ENCODE results near the gene TRIM72. TPM values are rescaled to one million over a fixed set of nuclear protein-coding genes. Genes with fewer than 3 reads are reported as not detected.

The TRIM72 gene
- total RNA-seq, 2 donors from 2014 or later: 0.02 TPM; not detected in 1

DNA sequence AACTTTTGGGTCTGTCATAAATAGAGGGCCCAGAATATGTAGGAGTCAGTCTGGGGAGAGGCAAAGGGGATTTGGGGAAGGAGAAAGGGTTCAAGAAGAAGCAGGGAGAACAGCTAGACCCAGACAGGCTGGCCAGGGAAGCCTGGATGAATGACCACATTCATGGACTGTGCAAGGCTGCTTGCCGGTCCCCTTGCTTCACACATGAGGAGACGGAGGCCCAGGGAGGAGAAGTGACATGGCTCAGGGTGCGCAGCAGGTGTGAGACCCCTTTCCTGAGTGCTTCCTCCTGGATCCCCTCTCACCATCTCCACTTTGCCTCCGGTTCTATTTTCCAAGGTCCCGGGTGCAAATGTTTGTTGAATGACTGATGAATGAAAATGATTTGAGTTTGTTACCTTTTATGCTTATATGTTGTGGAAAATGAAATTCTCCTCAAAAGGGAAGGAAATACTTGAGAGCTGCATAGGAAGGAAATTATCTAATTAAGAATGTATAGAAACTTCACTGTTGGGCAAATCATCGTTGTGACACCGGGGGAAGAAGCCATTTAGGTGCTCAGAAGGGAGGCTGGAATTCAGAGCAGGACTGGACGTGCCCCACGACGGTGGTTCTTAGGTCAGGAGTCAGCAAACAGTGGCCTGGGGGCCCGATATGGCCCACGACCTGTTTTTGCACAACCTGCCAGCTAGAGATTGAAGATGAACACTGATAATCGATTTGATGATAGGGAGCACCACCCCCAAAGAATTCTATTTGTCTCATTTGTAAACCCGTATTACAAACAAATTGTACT is 46.4 kb downstream of the TRIM72 start:
- TF ChIP-seq, protein P1, sequence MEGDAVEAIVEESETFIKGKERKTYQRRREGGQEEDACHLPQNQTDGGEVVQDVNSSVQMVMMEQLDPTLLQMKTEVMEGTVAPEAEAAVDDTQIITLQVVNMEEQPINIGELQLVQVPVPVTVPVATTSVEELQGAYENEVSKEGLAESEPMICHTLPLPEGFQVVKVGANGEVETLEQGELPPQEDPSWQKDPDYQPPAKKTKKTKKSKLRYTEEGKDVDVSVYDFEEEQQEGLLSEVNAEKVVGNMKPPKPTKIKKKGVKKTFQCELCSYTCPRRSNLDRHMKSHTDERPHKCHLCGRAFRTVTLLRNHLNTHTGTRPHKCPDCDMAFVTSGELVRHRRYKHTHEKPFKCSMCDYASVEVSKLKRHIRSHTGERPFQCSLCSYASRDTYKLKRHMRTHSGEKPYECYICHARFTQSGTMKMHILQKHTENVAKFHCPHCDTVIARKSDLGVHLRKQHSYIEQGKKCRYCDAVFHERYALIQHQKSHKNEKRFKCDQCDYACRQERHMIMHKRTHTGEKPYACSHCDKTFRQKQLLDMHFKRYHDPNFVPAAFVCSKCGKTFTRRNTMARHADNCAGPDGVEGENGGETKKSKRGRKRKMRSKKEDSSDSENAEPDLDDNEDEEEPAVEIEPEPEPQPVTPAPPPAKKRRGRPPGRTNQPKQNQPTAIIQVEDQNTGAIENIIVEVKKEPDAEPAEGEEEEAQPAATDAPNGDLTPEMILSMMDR (IDR thresholded peaks at IDR 0.05): no peak
- no peaks in the 10 kb centered on the region for H3K36me3 ChIP-seq
- no peak for DNase-seq
- no peaks in the 10 kb centered on the region for H3K9me3 ChIP-seq
- intact Hi-C loops (cut with DNase I): no loop called here
- no peaks in the 10 kb centered on the region for H3K27me3 ChIP-seq
- no peak overlapping the region for H3K9ac ChIP-seq (ENCODE audit: low read depth in 2 of 2, low read length in 2 of 2)
- no peaks in the 10 kb centered on the region for H3K4me1 ChIP-seq
- H3K27ac ChIP-seq: no peak overlapping the region
- H3K4me3 ChIP-seq: peak overlapping the region; percentile 21

DNA sequence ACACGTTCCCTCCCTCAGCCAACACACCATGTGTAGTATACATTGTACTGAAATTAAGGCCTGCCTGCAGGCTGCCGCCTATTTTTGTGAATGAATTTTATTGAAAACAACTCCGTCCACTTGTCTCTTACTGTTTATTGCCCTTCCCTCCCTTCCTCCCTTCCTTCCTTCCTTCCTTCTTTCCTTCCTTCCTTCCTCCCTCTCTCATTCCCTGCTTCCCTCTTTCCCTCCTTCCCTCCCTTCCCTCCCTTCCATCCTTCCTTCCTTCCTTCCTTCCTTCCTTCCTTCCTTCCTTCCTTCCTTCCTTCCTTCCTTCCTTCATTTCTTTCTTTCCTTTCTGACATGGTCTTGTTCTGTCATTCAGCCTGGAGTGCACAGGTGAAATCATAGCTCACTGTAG is 48.2 kb downstream of the TRIM72 start:
- H3K4me3 ChIP-seq: no peak overlapping the region
- H3K9me3 ChIP-seq: no peaks in the 10 kb centered on the region
- no peak overlapping the region for H3K27ac ChIP-seq
- H3K9ac ChIP-seq (ENCODE audit: low read depth in 2 of 2, low read length in 2 of 2): no peak overlapping the region
- no peaks in the 10 kb centered on the region for H3K27me3 ChIP-seq
- intact Hi-C loops (cut with DNase I): no loop called here
- H3K36me3 ChIP-seq: no peaks in the 10 kb centered on the region
- no peak for DNase-seq
- no peaks in the 10 kb centered on the region for H3K4me1 ChIP-seq
- TF ChIP-seq, protein P1 (IDR thresholded peaks at IDR 0.05): no peak

DNA sequence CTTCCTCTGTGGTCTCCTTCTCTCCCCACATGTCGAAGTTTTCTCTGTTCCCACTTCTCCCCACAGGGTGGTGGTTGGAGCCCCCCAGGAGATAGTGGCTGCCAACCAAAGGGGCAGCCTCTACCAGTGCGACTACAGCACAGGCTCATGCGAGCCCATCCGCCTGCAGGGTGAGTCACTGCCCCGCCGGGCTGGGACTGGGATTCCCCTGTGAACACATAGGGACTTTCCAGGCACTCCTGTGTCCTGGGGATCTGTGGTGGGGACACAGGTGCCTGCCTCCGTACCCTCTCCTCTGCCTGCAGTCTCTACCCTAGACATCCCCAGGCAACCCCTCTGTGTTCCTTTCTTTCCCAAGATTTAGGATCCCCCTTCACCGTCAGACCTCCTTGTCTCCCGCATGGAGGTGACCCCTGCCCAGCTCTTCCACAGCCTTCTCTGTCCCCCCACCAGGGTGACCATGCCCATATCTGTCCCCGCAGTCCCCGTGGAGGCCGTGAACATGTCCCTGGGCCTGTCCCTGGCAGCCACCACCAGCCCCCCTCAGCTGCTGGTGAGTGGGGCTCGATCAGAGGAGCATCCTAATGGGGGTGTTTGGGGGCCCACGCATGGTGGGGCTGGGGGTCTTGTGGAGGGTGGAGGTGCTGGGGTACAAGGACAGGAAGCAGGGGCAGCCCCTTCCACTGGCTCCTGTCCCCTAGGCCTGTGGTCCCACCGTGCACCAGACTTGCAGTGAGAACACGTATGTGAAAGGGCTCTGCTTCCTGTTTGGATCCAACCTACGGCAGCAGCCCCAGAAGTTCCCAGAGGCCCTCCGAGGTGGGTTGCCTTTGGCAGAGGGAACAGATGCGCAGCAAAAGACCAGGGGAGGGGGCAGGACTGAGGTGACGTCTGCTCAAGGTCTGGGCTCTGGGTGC is 51.7 kb downstream of the TRIM72 start:
- DNase-seq: no peak
- Histone ChIP-seq H3K9me3 (no peaks in the 10 kb centered on the region), H3K27ac (no peak overlapping the region), H3K36me3 (no peaks in the 10 kb centered on the region), H3K27me3 (no peaks in the 10 kb centered on the region), H3K4me1 (no peaks in the 10 kb centered on the region), H3K4me3 (no peak overlapping the region), H3K9ac (ENCODE audit: low read depth in 2 of 2, low read length in 2 of 2) (no peak overlapping the region)
- intact Hi-C loops (cut with DNase I): no loop called here
- TF ChIP-seq, protein P1 (IDR thresholded peaks at IDR 0.05): no peak

DNA sequence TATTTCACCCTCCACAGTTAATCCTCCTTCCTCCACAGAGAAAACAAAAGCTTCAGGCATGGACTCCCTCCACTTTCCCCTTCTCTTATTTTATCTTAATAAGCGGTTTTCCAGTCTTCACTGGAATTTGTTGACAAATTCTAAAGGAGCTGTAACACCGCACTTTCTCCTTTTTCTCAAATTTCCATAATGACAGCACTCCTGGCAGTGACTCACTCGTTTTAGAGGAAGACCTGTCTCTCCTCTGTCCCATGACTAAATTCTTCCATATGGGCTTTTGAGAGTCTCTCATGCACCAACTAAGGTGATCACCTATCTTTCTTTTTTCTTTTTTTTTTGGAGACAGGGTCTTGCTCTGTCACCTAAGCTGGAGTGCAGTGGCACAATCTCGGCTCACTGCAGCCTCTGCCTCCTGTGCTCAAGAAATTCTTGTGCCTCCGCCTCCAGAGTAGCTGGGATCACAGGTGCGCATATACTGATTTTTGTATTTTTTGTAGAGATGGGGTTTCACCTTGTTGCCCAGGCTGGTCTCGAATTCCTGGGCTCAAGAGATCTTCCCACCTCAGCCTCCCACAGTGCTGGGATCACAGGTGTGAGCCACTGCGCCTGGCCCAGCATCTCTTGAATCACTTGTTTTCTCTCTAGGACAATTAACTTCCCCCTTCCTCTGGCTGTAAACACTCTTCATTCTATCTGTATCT is 53.6 kb downstream of the TRIM72 start:
- no peaks in the 10 kb centered on the region for H3K9me3 ChIP-seq
- no peak for DNase-seq
- intact Hi-C loops (cut with DNase I): no loop called here
- no peaks in the 10 kb centered on the region for H3K27me3 ChIP-seq
- H3K36me3 ChIP-seq: no peaks in the 10 kb centered on the region
- no peak overlapping the region for H3K9ac ChIP-seq (ENCODE audit: low read depth in 2 of 2, low read length in 2 of 2)
- no peak overlapping the region for H3K4me3 ChIP-seq
- no peaks in the 10 kb centered on the region for H3K4me1 ChIP-seq
- TF ChIP-seq, protein P1 (IDR thresholded peaks at IDR 0.05): no peak
- H3K27ac ChIP-seq: no peak overlapping the region

DNA sequence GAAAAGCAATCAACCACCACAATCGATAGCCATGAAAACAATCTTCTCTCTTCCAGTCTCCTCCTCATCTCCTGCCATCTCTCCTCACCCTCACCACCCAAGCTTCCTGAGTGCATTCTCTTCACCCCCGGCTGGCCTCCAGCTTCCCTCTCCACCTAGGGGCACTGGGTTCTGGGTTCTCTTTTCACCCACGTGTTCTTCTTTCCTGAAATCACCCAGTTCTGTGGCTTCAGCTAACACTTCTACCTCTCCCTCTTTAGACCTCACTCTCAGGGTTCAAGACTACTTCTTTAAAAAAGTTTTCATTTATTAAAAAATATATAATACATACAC is 54.1 kb downstream of the TRIM72 start:
- DNase-seq: no peak
- intact Hi-C loops (cut with DNase I): no loop called here

More for the DNA sequence above, 54.1 kb downstream of the TRIM72 start:
- Histone ChIP-seq H3K36me3 (no peaks in the 10 kb centered on the region), H3K9me3 (no peaks in the 10 kb centered on the region), H3K9ac (ENCODE audit: low read depth in 2 of 2, low read length in 2 of 2) (no peak overlapping the region), H3K4me1 (no peaks in the 10 kb centered on the region), H3K27me3 (no peaks in the 10 kb centered on the region), H3K4me3 (no peak overlapping the region), H3K27ac (no peak overlapping the region)
- TF ChIP-seq, protein P1 (IDR thresholded peaks at IDR 0.05): no peak
